Activated CD4-positive, alpha-beta T cell treated with anti-CD3 and anti-CD28 coated beads, Interleukin-2, amount 50 U/mL, for 16 hours (primary cell): ENCODE results near the gene STAG1.
"Not testable (repeated sequence)": the region's sequence is repeated elsewhere in the genome, so short reads cannot be mapped to it uniquely, and the experiment has no call there.

Experiments used
- DNase-seq: peaks from one replicate; pipeline ENCODE4 v3.0.0-alpha.2; 2020

STAG1 gene

GRCh38 chr3:136576279-136577009 is 175.7 kb downstream of the STAG1 start:
- no peak for DNase-seq

GRCh38 chr3:136567599-136568188 is 184.5 kb downstream of the STAG1 start:
- no peak for DNase-seq

- DNase-seq = not testable (repeated sequence)
Measured at GRCh38 chr3:136564962-136565361, 187.2 kb downstream of the STAG1 start.

DNA sequence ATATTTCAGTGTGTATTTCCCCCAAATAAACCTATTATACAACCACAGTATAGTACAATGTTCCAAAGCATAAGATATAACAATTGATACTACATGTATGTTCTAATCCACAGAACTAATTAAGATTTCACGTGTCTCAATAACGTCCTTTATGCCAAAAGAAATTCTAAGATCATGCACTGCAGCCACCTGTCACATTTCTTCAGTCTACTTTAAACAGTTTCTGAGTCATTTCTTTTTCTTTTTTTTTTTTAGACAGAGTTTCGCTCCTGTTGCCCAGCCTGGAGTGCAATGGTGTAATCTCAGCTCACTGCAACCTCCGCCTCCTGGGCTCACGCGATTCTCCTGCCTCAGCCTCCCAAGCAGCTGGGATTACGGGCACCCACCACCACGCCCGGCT is 190.2 kb downstream of the STAG1 start:
- DNase-seq = no peak

DNA sequence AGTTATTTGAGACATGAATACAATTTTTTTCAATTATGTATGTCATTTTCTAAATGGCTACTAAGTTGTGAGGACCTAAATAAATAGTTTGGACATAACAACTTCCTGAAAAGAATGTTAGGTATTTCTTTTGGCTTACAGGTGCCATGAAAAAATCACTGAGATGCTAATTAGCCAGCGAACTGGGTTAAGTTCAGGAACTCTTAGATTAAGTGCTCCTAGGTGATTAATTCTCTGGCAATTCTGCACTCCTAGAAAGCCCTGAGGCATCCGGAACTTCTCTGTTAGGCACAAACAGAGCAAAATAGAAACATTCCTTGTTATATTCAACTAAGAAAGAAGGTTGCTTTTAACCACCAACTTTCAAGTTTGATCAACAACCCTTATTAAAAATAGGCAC is 192.3 kb downstream of the STAG1 start:
- DNase-seq = no peak

GRCh38 chr3:136549461-136549860 is 202.7 kb downstream of the STAG1 start:
- DNase-seq = not testable (repeated sequence)

DNA sequence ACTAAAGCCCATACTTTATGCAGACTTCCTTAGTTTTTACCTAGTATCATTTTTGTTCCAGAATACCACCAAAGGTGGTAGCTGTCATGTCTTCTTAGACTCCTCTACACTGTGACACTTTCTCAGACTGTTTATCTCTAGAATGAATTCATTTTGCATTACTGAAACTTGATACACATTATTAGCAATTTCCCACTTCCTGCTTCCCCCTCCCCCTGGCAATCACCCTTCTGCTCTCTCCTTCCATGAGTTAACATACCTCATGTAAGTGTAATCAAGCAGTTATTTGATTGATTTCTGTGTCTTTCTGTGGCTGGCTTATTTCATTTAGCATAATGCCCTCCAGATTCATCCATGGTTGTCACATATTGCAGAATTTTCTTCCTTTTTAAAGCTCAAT is 204.9 kb downstream of the STAG1 start:
- DNase-seq = no peak

GRCh38 chr3:136546720-136547119 is 205.5 kb downstream of the STAG1 start:
- DNase-seq = no peak

- no peak for DNase-seq
Measured at GRCh38 chr3:136545664-136546268, 206.4 kb downstream of the STAG1 start.

- no peak for DNase-seq
Measured at GRCh38 chr3:136544532-136544931, 207.6 kb downstream of the STAG1 start.

DNA sequence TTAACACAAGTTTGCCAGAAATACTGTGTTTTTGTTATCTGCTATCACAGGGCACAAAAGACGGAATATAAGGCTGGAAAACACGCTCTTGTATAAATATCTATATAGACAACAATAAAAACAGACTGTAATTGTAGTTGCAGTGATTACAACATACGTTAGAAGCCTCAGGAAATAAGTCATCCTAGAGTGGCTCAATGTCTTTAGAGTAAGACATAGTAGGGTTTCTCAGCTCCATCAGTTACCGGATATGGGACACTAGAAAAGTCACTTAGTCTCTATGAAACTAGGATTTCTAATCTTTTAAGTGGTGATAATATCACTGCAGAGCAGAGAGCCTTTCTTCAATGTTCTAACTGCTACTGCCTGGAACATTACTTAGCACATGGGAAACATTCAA is 208.8 kb downstream of the STAG1 start:
- no peak for DNase-seq

GRCh38 chr3:136535906-136536305 is 216.3 kb downstream of the STAG1 start:
- DNase-seq = no peak

- DNase-seq = no peak
Measured at GRCh38 chr3:136532766-136533165, 219.4 kb downstream of the STAG1 start.

DNA sequence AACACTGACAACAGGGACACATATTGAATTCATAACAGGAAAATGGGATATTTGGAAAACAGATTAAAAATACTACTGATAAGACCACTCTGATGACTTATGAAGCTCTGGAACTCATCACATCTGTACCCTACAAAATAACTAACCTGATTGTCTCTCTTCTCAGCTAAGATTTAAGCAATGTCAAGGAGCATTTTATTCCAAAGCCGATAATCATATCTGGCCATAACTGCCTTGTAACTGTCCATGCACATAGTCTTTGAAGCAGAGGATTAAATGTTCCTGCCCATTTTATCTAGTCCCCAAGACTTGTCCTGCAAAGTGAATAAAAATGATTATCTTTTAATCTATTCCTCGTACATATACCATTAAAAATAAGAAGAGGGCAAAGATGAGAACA is 234.1 kb downstream of the STAG1 start:
- DNase-seq = no peak

- DNase-seq = no peak
Measured at GRCh38 chr3:136516656-136517055, 235.5 kb downstream of the STAG1 start.

GRCh38 chr3:136516095-136516494 is 236.1 kb downstream of the STAG1 start:
- DNase-seq = no peak

DNA sequence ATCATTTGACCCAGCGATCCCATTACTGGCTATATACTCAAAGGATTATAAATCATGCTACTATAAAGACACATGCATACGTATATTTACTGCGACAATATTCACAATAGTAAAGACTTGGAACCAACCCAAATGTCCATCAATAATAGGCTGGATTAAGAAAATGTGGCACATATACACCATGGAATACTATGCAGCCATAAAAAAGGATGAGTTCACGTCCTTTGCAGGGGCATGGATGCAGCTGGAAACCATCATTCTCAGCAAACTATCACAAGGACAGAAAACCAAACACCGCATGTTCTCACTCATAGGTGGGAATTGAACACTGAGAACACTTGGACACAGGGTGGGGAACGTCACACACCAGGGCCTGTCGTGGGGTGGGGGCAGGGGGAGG is 237.6 kb downstream of the STAG1 start:
- not testable (repeated sequence) for DNase-seq

DNA sequence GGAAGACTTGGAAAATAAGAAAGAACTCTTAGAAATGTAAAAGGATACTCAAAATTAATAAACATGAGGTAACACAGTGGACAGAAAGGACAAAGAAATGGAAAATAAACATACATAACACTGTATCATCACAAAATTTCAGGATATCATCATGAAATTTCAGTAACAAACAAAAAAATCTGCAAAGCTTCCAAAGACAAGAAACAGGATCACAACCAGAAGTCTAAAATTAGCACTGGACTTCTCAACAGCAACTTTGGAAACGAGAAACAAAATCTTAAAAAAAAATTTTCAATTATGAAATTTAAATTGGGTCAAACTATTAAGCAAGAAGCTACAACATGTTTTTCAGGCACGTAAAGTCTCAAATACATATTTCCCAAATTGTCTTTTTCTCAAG is 238.8 kb downstream of the STAG1 start:
- DNase-seq = no peak

DNA sequence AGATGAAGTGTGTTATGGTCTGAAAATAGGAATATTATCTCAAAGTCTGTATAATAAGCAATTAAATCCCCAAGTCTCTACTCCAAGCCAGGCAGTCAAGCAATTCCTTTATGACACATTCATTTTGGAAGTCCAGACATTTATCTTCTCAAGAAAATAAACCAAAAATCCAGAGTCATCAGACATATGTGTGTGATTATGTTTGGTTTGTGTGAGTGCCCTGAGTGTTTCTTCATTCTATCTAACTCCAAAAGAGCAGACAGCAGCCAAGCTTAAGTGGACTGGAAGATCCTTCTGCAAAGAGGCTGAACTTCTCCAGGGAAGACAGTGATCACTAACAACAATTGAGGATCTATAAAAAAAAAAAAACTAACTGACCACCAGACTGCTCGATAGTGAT is 239.8 kb downstream of the STAG1 start:
- DNase-seq = no peak

DNA sequence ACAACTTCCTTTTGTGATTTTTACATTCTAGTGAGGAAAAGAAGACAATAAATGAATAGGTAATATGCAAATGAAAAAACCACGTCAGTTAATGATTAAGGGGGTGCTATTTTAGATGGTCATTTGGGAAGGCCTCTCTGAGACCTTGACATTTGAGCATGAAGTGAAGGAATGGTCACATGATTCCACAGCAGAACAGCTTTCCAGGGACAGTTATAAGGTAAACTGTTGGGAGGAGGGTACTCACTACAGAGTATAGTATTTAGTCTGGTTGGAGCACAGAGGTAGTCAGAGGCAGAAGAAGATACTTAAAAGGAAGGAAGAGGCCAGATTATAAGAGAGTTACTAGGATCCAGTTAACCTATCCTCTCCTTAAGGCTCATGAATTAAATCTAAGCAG is 246.5 kb downstream of the STAG1 start:
- no peak for DNase-seq

DNA sequence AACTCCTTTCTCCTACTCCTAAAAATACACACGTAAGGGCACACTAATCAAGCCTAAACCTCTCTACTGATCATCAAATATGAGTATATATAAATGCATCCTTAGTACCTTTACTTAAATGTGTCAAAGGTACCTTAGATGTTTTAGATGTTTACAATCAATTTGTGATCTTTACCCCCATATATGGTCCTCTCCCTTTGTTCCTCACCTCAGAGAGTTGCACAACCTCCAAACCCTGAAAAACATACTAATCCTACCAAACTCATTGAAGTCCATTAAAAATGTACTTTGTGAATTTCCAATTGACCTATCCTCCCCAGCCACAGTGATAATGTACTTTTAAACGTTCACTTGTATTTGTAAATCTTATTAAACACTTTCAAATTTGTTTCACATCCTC is 249.1 kb downstream of the STAG1 start:
- DNase-seq = no peak

GRCh38 chr3:136498919-136499447 is 253.2 kb downstream of the STAG1 start:
- DNase-seq = no peak

DNA sequence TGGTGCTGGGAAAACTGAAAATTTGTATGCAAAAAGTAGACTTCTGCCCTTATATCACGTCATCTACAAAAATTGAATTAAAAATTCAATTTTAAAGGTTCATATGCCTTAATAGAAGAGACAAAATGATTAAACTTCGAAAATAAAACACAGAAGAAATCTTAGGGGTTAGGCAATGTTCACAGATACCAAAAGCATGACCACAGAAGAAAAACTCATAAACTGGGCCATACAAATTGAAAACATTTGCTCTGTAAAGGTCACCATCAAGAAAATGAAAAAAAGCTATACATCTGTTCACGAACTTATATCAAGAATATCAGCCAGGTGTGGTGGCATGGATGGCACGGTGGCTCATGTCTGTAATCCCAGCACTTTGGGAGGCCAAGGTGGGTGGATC is 257.0 kb downstream of the STAG1 start:
- DNase-seq = no peak
